H1 (cell line): ENCODE measurements around the gene PEAK1. TPM values are rescaled to one million over a fixed set of nuclear protein-coding genes. Genes with fewer than 3 reads are reported as not detected.

Experiments used
- CTCF ChIA-PET: fragments of 300-600 bp; sonication (Branson Sonifier 250); formaldehyde crosslinking; loops from one replicate; lab custom pipeline; 2021; ENCODE audit not compliant: partially characterized antibody; lab: Charles Lee
- POLR2A ChIA-PET: fragments of 300-600 bp; sonication (Branson Sonifier 250); formaldehyde crosslinking; loops from one replicate; lab custom pipeline; 2021; ENCODE audit warnings: inconsistent platforms; ENCODE audit not compliant: partially characterized antibody; lab: Charles Lee
- DNase-seq, 2 experiments: peaks; one replicate each; pipeline versions ENCODE4 v3.0.0 to v3.0.0-alpha.2; 2010 to 2022; ENCODE audit warnings: low spot score in 2 of 2, low read depth in 1 of 2, mixed read lengths in 1 of 2
- FAIRE-seq: peaks from 2 replicates; lab custom pipeline; 2011; peaks lifted over from hg19 to GRCh38; lab: Jason Lieb, UNC
- H2AFZ ChIP-seq: 2 replicates; pipeline ENCODE4 v1.8.1; 2012; ENCODE audit warnings: low read length, inconsistent platforms
- H2AK5ac ChIP-seq: 2 replicates; pipeline ENCODE4 v1.6.1; 2013; ENCODE audit warnings: low read depth, low read length
- H2BK120ac ChIP-seq: replicated peaks from 2 replicates; pipeline ENCODE3; 2013; ENCODE audit warnings: low read depth, low read length, inconsistent platforms
- H2BK12ac ChIP-seq: 2 replicates; pipeline ENCODE4 v1.6.1; 2013; ENCODE audit warnings: low read depth, low read length
- H2BK15ac ChIP-seq: 2 replicates; pipeline ENCODE4 v1.6.1; 2013; ENCODE audit warnings: low read length
- H2BK20ac ChIP-seq: 2 replicates; pipeline ENCODE4 v1.6.1; 2013; ENCODE audit warnings: low read length
- H2BK5ac ChIP-seq: 2 replicates; pipeline ENCODE4 v1.6.1; 2013; ENCODE audit warnings: low read depth, low read length
- H3K14ac ChIP-seq: 2 replicates; pipeline ENCODE4 v1.6.1; 2013; ENCODE audit warnings: inconsistent platforms; ENCODE audit not compliant: insufficient read length
- H3K18ac ChIP-seq: 2 replicates; pipeline ENCODE4 v1.6.1; 2013; ENCODE audit warnings: low read length; ENCODE audit errors: extremely low read depth
- H3K23ac ChIP-seq: 2 replicates; pipeline ENCODE4 v1.6.1; 2013; ENCODE audit warnings: inconsistent platforms; ENCODE audit not compliant: insufficient read length
- H3K23me2 ChIP-seq: 2 replicates; pipeline ENCODE4 v1.6.1; 2013; ENCODE audit warnings: low read depth, low read length
- H3K27ac ChIP-seq: 2 replicates; pipeline ENCODE4 v1.6.1; 2011; ENCODE audit warnings: low read depth, low read length, inconsistent platforms
- H3K27me3 ChIP-seq, 4 experiments: replicated peaks in 1 of 4; 1 replicate in 1 of 4; 2 replicates in 3 of 4; pipeline versions ENCODE4 v1.6.1 to v1.8.1; 2011 to 2013; ENCODE audit warnings: low read length in 3 of 4, mild to moderate bottlenecking in 3 of 4, inconsistent platforms in 2 of 4, mixed read lengths in 2 of 4, moderate library complexity in 1 of 4; ENCODE audit not compliant: control insufficient read depth in 3 of 4, insufficient read depth in 3 of 4; ENCODE audit errors: extremely low read depth in 1 of 4
- H3K36me3 ChIP-seq, 4 experiments: 2 replicates each; pipeline versions ENCODE4 v1.6.1 to v1.8.1; 2011 to 2013; ENCODE audit warnings: mild to moderate bottlenecking in 4 of 4, low read length in 3 of 4, moderate library complexity in 2 of 4, control low read depth in 1 of 4, inconsistent platforms in 1 of 4; ENCODE audit not compliant: insufficient read depth in 4 of 4, control insufficient read depth in 2 of 4
- H3K4ac ChIP-seq: replicated peaks from 2 replicates; pipeline ENCODE3; 2013; ENCODE audit warnings: low read length, low read depth, mixed read lengths, inconsistent platforms; ENCODE audit not compliant: insufficient read length
- H3K4me1 ChIP-seq, 4 experiments: replicated peaks in 1 of 4; 1 replicate in 1 of 4; 2 replicates in 3 of 4; pipeline versions ENCODE4 v1.6.1 to v1.8.1; 2011 to 2013; ENCODE audit warnings: low read length in 3 of 4, inconsistent platforms in 2 of 4, mixed read lengths in 1 of 4; ENCODE audit not compliant: insufficient read depth in 4 of 4, control insufficient read depth in 3 of 4
- H3K4me2 ChIP-seq, 2 experiments: 2 replicates each; pipeline versions ENCODE4 v1.6.1 to v1.8.1; 2011 to 2013; ENCODE audit warnings: low read depth in 2 of 2, low read length in 2 of 2, control low read depth in 1 of 2, inconsistent platforms in 1 of 2, mild to moderate bottlenecking in 1 of 2; ENCODE audit not compliant: insufficient read depth in 1 of 2
- H3K4me3 ChIP-seq, 4 experiments: fragments of 200-600, 300-600 bp in 1 of 4; sonication (generic), shearing (Covaris generic), sonication (Bioruptor Twin) in 1 of 4; 2 replicates each; pipeline versions ENCODE4 v1.5.1 to v1.8.1; 2011 to 2016; ENCODE audit warnings: low read length in 4 of 4, low read depth in 3 of 4, control low read depth in 2 of 4, inconsistent platforms in 2 of 4, mild to moderate bottlenecking in 2 of 4, mixed read lengths in 1 of 4, moderate library complexity in 1 of 4; ENCODE audit not compliant: insufficient read depth in 2 of 4; ENCODE audit errors: extremely low read depth in 1 of 4
- H3K56ac ChIP-seq: replicated peaks from 2 replicates; pipeline ENCODE3; 2013; ENCODE audit warnings: low read depth, mild to moderate bottlenecking, mixed read lengths, low read length, inconsistent platforms; ENCODE audit not compliant: insufficient read length
- H3K79me1 ChIP-seq: 2 replicates; pipeline ENCODE4 v1.6.1; 2013; ENCODE audit warnings: low read depth, low read length, control low read depth
- H3K79me2 ChIP-seq, 2 experiments: 2 replicates each; pipeline versions ENCODE4 v1.6.1 to v1.8.1; 2012 to 2013; ENCODE audit warnings: low read length in 2 of 2, mild to moderate bottlenecking in 2 of 2, inconsistent platforms in 1 of 2; ENCODE audit not compliant: insufficient read depth in 2 of 2, control insufficient read depth in 1 of 2
- H3K9ac ChIP-seq, 4 experiments: replicated peaks in 1 of 4; 1 replicate in 1 of 4; 2 replicates in 3 of 4; pipeline versions ENCODE4 v1.6.1 to v1.8.1; 2011 to 2013; ENCODE audit warnings: low read depth in 3 of 4, low read length in 3 of 4, control low read depth in 2 of 4, mild to moderate bottlenecking in 2 of 4, moderate library complexity in 2 of 4, inconsistent platforms in 1 of 4; ENCODE audit errors: extremely low read depth in 1 of 4
- H3K9me3 ChIP-seq, 2 experiments: 2 replicates each; pipeline versions ENCODE4 v1.6.1 to v1.8.1; 2012 to 2013; ENCODE audit warnings: mild to moderate bottlenecking in 2 of 2, moderate library complexity in 2 of 2, control low read depth in 1 of 2, inconsistent platforms in 1 of 2, low read depth in 1 of 2, low read length in 1 of 2, mixed read lengths in 1 of 2; ENCODE audit not compliant: insufficient read depth in 2 of 2
- H4K20me1 ChIP-seq, 2 experiments: replicated peaks in 1 of 2; 2 replicates each; pipeline versions ENCODE3 to v1.8.1; 2011 to 2013; ENCODE audit warnings: inconsistent platforms in 2 of 2, low read length in 2 of 2, mild to moderate bottlenecking in 1 of 2; ENCODE audit not compliant: insufficient read depth in 2 of 2, control insufficient read depth in 1 of 2
- H4K5ac ChIP-seq: 2 replicates; pipeline ENCODE4 v1.6.1; 2013; ENCODE audit warnings: low read length, low read depth, mixed read lengths, inconsistent platforms; ENCODE audit not compliant: insufficient read length
- H4K8ac ChIP-seq: 2 replicates; pipeline ENCODE4 v1.8.0; 2013; ENCODE audit warnings: mild to moderate bottlenecking, moderate library complexity, low read length, inconsistent platforms; ENCODE audit not compliant: insufficient read depth; ENCODE audit errors: extremely low read depth
- H4K91ac ChIP-seq: replicated peaks from 2 replicates; pipeline ENCODE3; 2013; ENCODE audit warnings: low read length, mixed read lengths, inconsistent platforms; ENCODE audit not compliant: insufficient read length
- BRCA1 ChIP-seq: IDR thresholded peaks from 2 replicates; pipeline ENCODE4 v1.6.1; 2012; ENCODE audit warnings: low read depth, low read length, improper control_type of control experiment
- CBX8 ChIP-seq: fragments of 300-800, 300-1000 bp; sonication (generic); IDR thresholded peaks from 2 replicates; pipeline ENCODE4 v1.7.1; 2016; ENCODE audit warnings: low read depth, low read length, borderline replicate concordance
- CEBPB ChIP-seq: IDR thresholded peaks from 2 replicates; pipeline ENCODE4 v1.6.1; 2012; ENCODE audit warnings: low read depth, low read length
- CHD2 ChIP-seq: IDR thresholded peaks from 2 replicates; pipeline ENCODE4 v1.6.1; 2012; ENCODE audit warnings: low read length, improper control_type of control experiment
- PHF8 ChIP-seq: fragments of 200-600 bp; sonication (generic); conservative IDR thresholded peaks from 2 replicates; pipeline ENCODE4 v1.7.1; 2012; ENCODE audit warnings: low read depth, mild to moderate bottlenecking, inconsistent platforms, low read length, moderate library complexity
- POU5F1 ChIP-seq: IDR thresholded peaks from 2 replicates; pipeline ENCODE4 v1.6.1; 2011; ENCODE audit warnings: low read depth, mild to moderate bottlenecking, low read length, moderate library complexity
- RXRA ChIP-seq: IDR thresholded peaks from 2 replicates; pipeline ENCODE4 v1.6.1; 2011; ENCODE audit warnings: low read depth, mild to moderate bottlenecking, low read length, moderate library complexity; ENCODE audit not compliant: insufficient read depth
- SP1 ChIP-seq: IDR thresholded peaks from 2 replicates; pipeline ENCODE4 v1.6.1; 2011; ENCODE audit warnings: low read depth, low read length
- ZNF274 ChIP-seq: IDR thresholded peaks from 2 replicates; pipeline ENCODE4 v1.7.0; 2012; ENCODE audit warnings: low read length, borderline replicate concordance; ENCODE audit errors: extremely low read depth
- WGBS, 2 experiments: shearing (Covaris generic) in 1 of 2; methylation state at CpG; one replicate each; pipeline versions ENCODE4 v1.1.6 to v1.1.7; 2013 to 2015; ENCODE audit warnings: low lambda C conversion rate in 2 of 2, mixed read lengths in 2 of 2, inconsistent platforms in 1 of 2, low coverage in 1 of 2, missing lambda C conversion rate in 1 of 2; ENCODE audit not compliant: insufficient replicate concordance in 2 of 2, insufficient coverage in 1 of 2, insufficient read length in 1 of 2; ENCODE audit errors: extremely low coverage in 1 of 2, missing lambda C conversion rate in 1 of 2; 5-methylcytosine and 5-hydroxymethylcytosine counted together
- polyA plus RNA-seq, 7 experiments: library from polyadenylated mRNA; depleted of rRNA in 3 of 7; stranded (reverse) in 5 of 7; unstranded in 2 of 7; fragments of >200 nt in 5 of 7; fragments of 200-250 nt in 2 of 7; gene quantifications; 1 replicate in 5 of 7; 2 replicates in 1 of 7; 4 replicates in 1 of 7; pipeline versions ENCODE4 v1.2.1 to v1.2.3, GENCODE V29; 2011 to 2013; ENCODE audit warnings: missing spikeins in 2 of 7, mixed read lengths in 2 of 7
- total RNA-seq: library from RNA; stranded (reverse); fragmentation: NEBNext Ultra II Directional; extraction: Animal tissue kit (Norgen Biotek cat#: 25700); gene quantifications from 2 replicates; pipeline ENCODE4 v1.2.1, GENCODE V29; 2021
- TF ChIP-seq, protein P1 (sequence below): IDR thresholded peaks from 2 replicates; pipeline ENCODE4 v1.6.1; 2012; ENCODE audit warnings: inconsistent platforms

The PEAK1 gene
- total and polyA plus RNA-seq, 2 of the 8 experiments (the other 6 are each of a cell fraction or from before 2014, with no cell fraction given), result 8.8 to 44.8 TPM

DNA sequence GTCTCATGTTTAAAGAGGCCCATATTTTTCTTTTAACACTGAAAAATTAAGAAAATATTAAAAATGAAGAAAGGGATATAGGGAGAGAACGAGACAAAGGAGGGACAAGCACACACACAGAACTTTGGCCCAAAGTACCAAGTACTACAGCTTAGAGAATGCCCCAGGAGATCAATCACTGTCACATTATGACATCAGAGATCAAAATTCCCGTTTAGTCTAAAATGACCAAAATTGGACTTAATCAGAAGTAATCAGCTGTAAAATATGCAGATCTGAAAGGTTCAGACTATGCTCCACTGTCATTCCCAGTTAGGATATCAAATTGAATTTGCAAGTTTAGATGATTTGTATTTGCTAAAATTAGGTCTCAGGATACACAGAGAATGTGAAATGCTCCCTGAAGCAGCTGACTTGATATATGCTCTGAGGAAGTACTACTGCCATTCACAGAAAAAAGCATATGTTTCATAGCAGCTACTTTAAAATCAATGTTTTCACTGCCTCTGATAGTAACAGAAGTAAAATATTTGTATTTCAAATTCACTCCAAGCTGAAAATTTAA lies 123.0 kb downstream of the PEAK1 start:
- H3K36me3 ChIP-seq, result no peaks in the 10 kb centered on the region
- no peak overlapping the region for H2BK15ac ChIP-seq
- no peaks in the 10 kb centered on the region for H4K20me1 ChIP-seq
- no peak overlapping the region for H3K56ac ChIP-seq
- no peak overlapping the region for H3K27ac ChIP-seq
- H2BK20ac ChIP-seq, result no peak overlapping the region
- no peak overlapping the region for H3K4ac ChIP-seq
- H4K8ac ChIP-seq, result no peak overlapping the region
- H2AFZ ChIP-seq, result no peak overlapping the region
- DNase-seq (no peak), FAIRE-seq (no peak)
- WGBS, 2 experiments, result 84% methylated on average over 2 of the region's 2 CpGs; no CpG with 5 or more reads in 1 of the 2 experiments
- H2BK5ac ChIP-seq, result no peak overlapping the region
- H2BK12ac ChIP-seq, result no peak overlapping the region
- no peak overlapping the region for H4K5ac ChIP-seq
- CTCF ChIA-PET, result interaction anchor here (0.7 to 1.3 kb wide), 3 partner anchors 70 to 200 kb away, joined by 3 to 4 read pairs (median 3); no protein-coding TSS in a partner anchor
- H4K91ac ChIP-seq, result no peak overlapping the region
- no peaks in the 10 kb centered on the region for H3K79me1 ChIP-seq
- no peak overlapping the region for H3K18ac ChIP-seq
- H2AK5ac ChIP-seq, result no peak overlapping the region
- no peak overlapping the region for H3K4me2 ChIP-seq
- H2BK120ac ChIP-seq, result no peak overlapping the region
- no peaks in the 10 kb centered on the region for H3K4me1 ChIP-seq
- no peak overlapping the region for H3K23ac ChIP-seq
- H3K27me3 ChIP-seq, result no peaks in the 10 kb centered on the region
- H3K79me2 ChIP-seq, result 0 out of 4 replicates have a peak, but pooled peaks cover 0 to 4% of the 10 kb centered on the region in 2 experiments
- no peak overlapping the region for H3K4me3 ChIP-seq
- no peak overlapping the region for H3K9ac ChIP-seq
- no peaks in the 10 kb centered on the region for H3K23me2 ChIP-seq
- TF ChIP-seq SP1, result no peak
- no peak for TF ChIP-seq ZNF274
- no peak for TF ChIP-seq CEBPB
- TF ChIP-seq RXRA, result no peak
- TF ChIP-seq BRCA1, result no peak
- no peak for TF ChIP-seq CHD2
- no peak for TF ChIP-seq CBX8
- TF ChIP-seq, protein P1, sequence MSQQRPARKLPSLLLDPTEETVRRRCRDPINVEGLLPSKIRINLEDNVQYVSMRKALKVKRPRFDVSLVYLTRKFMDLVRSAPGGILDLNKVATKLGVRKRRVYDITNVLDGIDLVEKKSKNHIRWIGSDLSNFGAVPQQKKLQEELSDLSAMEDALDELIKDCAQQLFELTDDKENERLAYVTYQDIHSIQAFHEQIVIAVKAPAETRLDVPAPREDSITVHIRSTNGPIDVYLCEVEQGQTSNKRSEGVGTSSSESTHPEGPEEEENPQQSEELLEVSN, result no peak
- no peak for TF ChIP-seq POU5F1
- TF ChIP-seq PHF8, result no peak
- TF ChIP-seq, all 59 proteins: peak for 0
- H3K14ac ChIP-seq, result no peak overlapping the region
- POLR2A ChIA-PET, result no interaction called here
- H3K9me3 ChIP-seq, result no peaks in the 10 kb centered on the region
